Mesenchymal stem cell (in vitro differentiated cells and primary cell): ENCODE data around the gene DNASE1L1.

Experiments
- DNase-seq: peaks from one replicate; pipeline ENCODE4 v3.0.0-alpha.2; 2013
- H2AFZ ChIP-seq: one replicate; pipeline ENCODE4 v1.6.1; 2013; ENCODE audit warnings: low read depth, mild to moderate bottlenecking, control low read depth, inconsistent platforms, low read length, moderate library complexity
- H2AK5ac ChIP-seq: 2 replicates; pipeline ENCODE4 v1.6.1; 2013; ENCODE audit warnings: low read length, moderate library complexity, mild to moderate bottlenecking, inconsistent platforms; ENCODE audit not compliant: severe bottlenecking
- H2BK120ac ChIP-seq: one replicate; pipeline ENCODE4 v1.6.1; 2013; ENCODE audit warnings: low read depth, mild to moderate bottlenecking, inconsistent platforms, low read length, moderate library complexity
- H2BK12ac ChIP-seq, 2 experiments: one replicate each; pipeline ENCODE4 v1.6.1; 2013; ENCODE audit warnings: inconsistent platforms in 2 of 2, low read length in 2 of 2, mild to moderate bottlenecking in 2 of 2, moderate library complexity in 2 of 2, control low read depth in 1 of 2
- H2BK15ac ChIP-seq: one replicate; pipeline ENCODE4 v1.6.1; 2013; ENCODE audit warnings: mild to moderate bottlenecking, low read depth, inconsistent platforms; ENCODE audit not compliant: poor library complexity, severe bottlenecking
- H2BK5ac ChIP-seq: 2 replicates; pipeline ENCODE4 v1.6.1; 2013; ENCODE audit warnings: low read depth, mild to moderate bottlenecking, low read length, control low read depth, inconsistent platforms; ENCODE audit not compliant: poor library complexity, severe bottlenecking
- H3K14ac ChIP-seq, 2 experiments: one replicate each; pipeline ENCODE4 v1.6.1; 2013; ENCODE audit warnings: inconsistent platforms in 2 of 2, low read length in 2 of 2, control low read depth in 1 of 2, mild to moderate bottlenecking in 1 of 2, moderate library complexity in 1 of 2
- H3K18ac ChIP-seq, 2 experiments: one replicate each; pipeline ENCODE4 v1.6.1; 2013; ENCODE audit warnings: inconsistent platforms in 2 of 2, low read length in 2 of 2, control low read depth in 1 of 2, low read depth in 1 of 2, mild to moderate bottlenecking in 1 of 2
- H3K23ac ChIP-seq, 2 experiments: one replicate each; pipeline ENCODE4 v1.6.1; 2013; ENCODE audit warnings: inconsistent platforms in 2 of 2, low read length in 2 of 2, mild to moderate bottlenecking in 2 of 2, moderate library complexity in 2 of 2, control low read depth in 1 of 2
- H3K27ac ChIP-seq: 2 replicates; pipeline ENCODE4 v1.5.1; 2013; ENCODE audit warnings: mild to moderate bottlenecking, moderate library complexity, low read length, control low read depth, inconsistent platforms; ENCODE audit not compliant: poor library complexity, severe bottlenecking
- H3K27me3 ChIP-seq, 2 experiments: 2 replicates each; pipeline versions ENCODE4 v1.6.1 to v1.7.0; 2013; ENCODE audit warnings: low read length in 2 of 2, mild to moderate bottlenecking in 2 of 2, moderate library complexity in 2 of 2, control low read depth in 1 of 2, inconsistent platforms in 1 of 2; ENCODE audit not compliant: control insufficient read depth in 1 of 2, insufficient read depth in 1 of 2
- H3K36me3 ChIP-seq, 2 experiments: 2 replicates each; pipeline versions ENCODE4 v1.6.1 to v1.7.0; 2013; ENCODE audit warnings: low read length in 2 of 2, control low read depth in 1 of 2, inconsistent platforms in 1 of 2, low read depth in 1 of 2, mild to moderate bottlenecking in 1 of 2; ENCODE audit not compliant: insufficient read depth in 2 of 2, control insufficient read depth in 1 of 2
- H3K4ac ChIP-seq, 2 experiments: one replicate each; pipeline ENCODE4 v1.6.1; 2013; ENCODE audit warnings: inconsistent platforms in 2 of 2, low read length in 2 of 2, mild to moderate bottlenecking in 2 of 2, moderate library complexity in 2 of 2, control low read depth in 1 of 2, low read depth in 1 of 2
- H3K4me1 ChIP-seq: 2 replicates; pipeline ENCODE4 v1.6.1; 2013; ENCODE audit warnings: low read depth, low read length, control low read depth; ENCODE audit not compliant: control insufficient read depth, insufficient read depth
- H3K4me2 ChIP-seq: 2 replicates; pipeline ENCODE4 v1.6.1; 2013; ENCODE audit warnings: low read length, mild to moderate bottlenecking, inconsistent platforms; ENCODE audit not compliant: poor library complexity, severe bottlenecking
- H3K4me3 ChIP-seq, 2 experiments: 2 replicates each; pipeline versions ENCODE4 v1.5.1 to v1.7.0; 2013; ENCODE audit warnings: low read length in 2 of 2, mild to moderate bottlenecking in 2 of 2, control low read depth in 1 of 2, low read depth in 1 of 2; ENCODE audit not compliant: insufficient read depth in 1 of 2
- H3K79me1 ChIP-seq: replicated peaks from 2 replicates; pipeline ENCODE4 v1.6.1; 2013; ENCODE audit warnings: mild to moderate bottlenecking, control low read depth, low read length, inconsistent platforms; ENCODE audit not compliant: poor library complexity, severe bottlenecking
- H3K9ac ChIP-seq: 2 replicates; pipeline ENCODE4 v1.7.0; 2013; ENCODE audit warnings: mild to moderate bottlenecking, low read length, moderate library complexity
- H3K9me3 ChIP-seq: 2 replicates; pipeline ENCODE4 v1.7.0; 2013; ENCODE audit warnings: mild to moderate bottlenecking, low read length; ENCODE audit not compliant: control insufficient read depth
- H4K8ac ChIP-seq: one replicate; pipeline ENCODE4 v1.6.1; 2013; ENCODE audit warnings: inconsistent platforms, mild to moderate bottlenecking, low read length, moderate library complexity
- H4K91ac ChIP-seq: one replicate; pipeline ENCODE4 v1.6.1; 2013; ENCODE audit warnings: mild to moderate bottlenecking, low read length, inconsistent platforms
- WGBS: methylation state at CpG from one replicate; pipeline ENCODE4 v1.1.7; 2013; ENCODE audit warnings: mixed read lengths; 5-methylcytosine and 5-hydroxymethylcytosine counted together

DNASE1L1 gene

GRCh38 chrX:154378799-154379568, 30.1 kb downstream of the DNASE1L1 start, which contains the start of gene EMD:
Gene EMD, plus strand, starts transcription at chrX:154379295. Its CDS starts 190 bp downstream, at chrX:154379485.
- under 1% methylated on average over 54 of the region's 103 CpGs for WGBS
- Histone ChIP-seq H2AFZ (peak within 1 kb of the TSS; percentile 10), H3K79me1 (peaks cover 5% of the 10 kb centered on the region), H3K14ac (peak within 1 kb of the TSS; percentile 36 to 91), H3K27ac (peak within 1 kb of the TSS; percentile 70), H3K36me3 (peaks cover 8 to 16% of the 10 kb centered on the region in 2 experiments), H3K23ac (no peak within 1 kb of the TSS), H2BK5ac (peak within 1 kb of the TSS; percentile 81), H3K4me3 (peak within 1 kb of the TSS; percentile 78 to 83), H3K4me2 (peak within 1 kb of the TSS; percentile 82), H4K91ac (peak within 1 kb of the TSS; percentile 68), H2BK120ac (peak within 1 kb of the TSS; percentile 49), H3K27me3 (no peaks in the 10 kb centered on the region), H4K8ac (peak within 1 kb of the TSS; percentile 69), H3K9ac (peak within 1 kb of the TSS; percentile 97), H3K4me1 (peaks cover 13% of the 10 kb centered on the region), H2AK5ac (no peak within 1 kb of the TSS), H3K9me3 (no peaks in the 10 kb centered on the region), H3K4ac (peak within 1 kb of the TSS; percentile 81 to 84), H2BK12ac (peak within 1 kb of the TSS in 1 of 2 experiments; percentile 39), H3K18ac (peak within 1 kb of the TSS; percentile 80 to 86), H2BK15ac (peak within 1 kb of the TSS; percentile 28)
- peak; percentile 97 for DNase-seq

DNA sequence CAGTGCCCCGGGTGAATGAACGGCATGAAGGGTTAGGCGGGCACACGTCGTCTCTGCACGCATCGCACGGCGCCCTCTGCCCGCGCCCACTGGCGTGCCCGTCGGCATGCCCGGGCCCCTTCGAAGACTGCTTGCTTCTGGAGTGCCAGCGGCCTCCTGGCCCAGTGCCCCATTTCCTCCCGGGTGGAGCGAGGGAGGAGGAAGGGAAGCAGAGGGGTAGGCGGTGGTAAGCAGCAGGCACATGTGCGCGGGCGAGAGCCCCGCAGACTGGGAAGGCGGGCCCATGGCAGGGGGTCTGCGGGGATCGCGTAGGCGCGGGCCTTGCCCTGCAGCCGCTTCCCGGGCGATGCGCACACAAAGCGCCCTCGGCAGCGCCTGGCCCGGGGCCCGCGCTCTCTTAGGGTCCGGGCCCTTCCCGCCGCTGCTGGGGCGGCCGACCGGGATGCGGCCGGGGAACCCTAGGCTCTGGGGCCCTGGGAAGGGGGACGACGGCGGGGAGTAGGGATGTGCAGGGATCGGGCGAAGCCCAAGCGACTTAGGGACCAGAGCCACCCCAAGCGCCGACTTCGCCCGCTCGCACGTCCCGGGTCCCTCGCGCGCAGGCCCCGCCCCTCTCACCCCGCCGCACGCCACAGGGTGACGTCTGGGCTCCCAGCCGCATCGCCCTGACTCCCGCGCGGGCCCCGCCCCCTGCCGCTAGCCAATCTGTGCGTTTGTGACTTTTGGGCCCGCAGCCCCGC, 30.8 kb downstream of the DNASE1L1 start:
- peaks cover 17% of the 10 kb centered on the region for H3K4me1 ChIP-seq
- no peak overlapping the region for H2AK5ac ChIP-seq
- H3K36me3 ChIP-seq: peaks cover 8 to 16% of the 10 kb centered on the region in 2 experiments
- H3K4ac ChIP-seq: peak overlapping the region in 1 of 2 experiments; percentile 51
- H2AFZ ChIP-seq: no peak overlapping the region
- H3K4me2 ChIP-seq: peak overlapping the region; percentile 82
- 8% methylated on average over 25 of the region's 79 CpGs for WGBS
- H2BK12ac ChIP-seq: peak overlapping the region in 1 of 2 experiments; percentile 54
- peak overlapping the region; percentile 69 for H4K8ac ChIP-seq
- no peaks in the 10 kb centered on the region for H3K27me3 ChIP-seq
- peak overlapping the region; percentile 86 for H3K9ac ChIP-seq
- H3K18ac ChIP-seq: peak overlapping the region; percentile 70 to 73
- H2BK15ac ChIP-seq: peak overlapping the region; percentile 28
- H2BK5ac ChIP-seq: peak overlapping the region; percentile 25
- H2BK120ac ChIP-seq: peak overlapping the region; percentile 49
- peak overlapping the region; percentile 68 for H4K91ac ChIP-seq
- peak overlapping the region; percentile 70 for H3K27ac ChIP-seq
- H3K9me3 ChIP-seq: no peaks in the 10 kb centered on the region
- peaks cover 5% of the 10 kb centered on the region for H3K79me1 ChIP-seq
- no peak overlapping the region for H3K23ac ChIP-seq
- peak overlapping the region; percentile 52 to 69 for H3K4me3 ChIP-seq
- no peak for DNase-seq
- H3K14ac ChIP-seq: peak overlapping the region; percentile 36 to 60

DNA sequence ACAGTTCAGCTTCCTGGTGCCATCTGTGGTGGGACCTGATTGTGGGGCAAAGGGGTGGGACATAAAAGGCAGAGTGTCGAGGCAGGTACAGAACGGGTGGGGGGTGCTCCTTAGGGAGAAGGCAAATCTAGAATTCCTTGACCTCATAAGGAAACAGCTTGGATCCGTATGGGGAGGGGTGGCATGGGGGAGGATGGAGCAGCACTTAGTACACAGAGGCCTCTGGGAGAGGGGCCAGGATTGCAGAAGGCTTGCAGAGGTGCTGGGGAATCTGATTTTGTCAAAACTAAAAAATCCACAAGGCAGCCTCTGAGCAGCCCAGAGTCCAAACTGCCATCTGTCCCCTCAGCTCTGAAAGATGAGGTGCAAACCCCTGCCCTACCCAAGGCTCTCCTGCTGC, 32.3 kb downstream of the DNASE1L1 start:
- no peak overlapping the region for H3K14ac ChIP-seq
- H2BK120ac ChIP-seq: no peak overlapping the region
- no peak for DNase-seq
- H3K4me1 ChIP-seq: peaks cover 25% of the 10 kb centered on the region
- H3K4ac ChIP-seq: no peak overlapping the region
- peak overlapping the region in 1 of 2 experiments; percentile 54 for H2BK12ac ChIP-seq
- no peaks in the 10 kb centered on the region for H3K9me3 ChIP-seq
- H4K91ac ChIP-seq: no peak overlapping the region
- no peak overlapping the region for H3K9ac ChIP-seq
- H3K79me1 ChIP-seq: peaks cover 5% of the 10 kb centered on the region
- peak overlapping the region; percentile 38 for H2AK5ac ChIP-seq
- H3K27ac ChIP-seq: no peak overlapping the region
- 83% methylated on average over 2 of the region's 3 CpGs for WGBS
- H3K23ac ChIP-seq: no peak overlapping the region
- H3K4me2 ChIP-seq: no peak overlapping the region
- H2BK15ac ChIP-seq: no peak overlapping the region
- H2BK5ac ChIP-seq: no peak overlapping the region
- no peak overlapping the region for H3K18ac ChIP-seq
- no peak overlapping the region for H2AFZ ChIP-seq
- H3K36me3 ChIP-seq: peaks cover 7 to 8% of the 10 kb centered on the region in 2 experiments
- no peak overlapping the region for H3K4me3 ChIP-seq
- H4K8ac ChIP-seq: no peak overlapping the region
- no peaks in the 10 kb centered on the region for H3K27me3 ChIP-seq

DNA sequence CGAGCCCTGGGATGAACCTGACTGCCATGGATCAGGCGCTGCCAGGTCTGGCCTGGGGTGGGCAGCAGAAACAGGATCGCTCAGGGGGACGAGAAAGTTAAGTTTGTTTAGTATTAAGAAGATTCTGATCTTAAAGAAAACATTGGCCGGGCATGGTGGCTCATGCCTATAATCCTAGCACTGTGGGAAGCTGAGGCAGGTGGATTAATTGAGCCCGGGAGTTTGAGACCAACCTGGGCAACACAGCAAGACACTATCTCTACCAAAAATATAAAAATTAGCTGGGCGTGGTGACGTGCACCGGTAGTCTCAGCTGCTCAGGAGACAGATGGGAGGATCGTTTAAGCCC, 33.9 kb downstream of the DNASE1L1 start:
- peaks cover 19% of the 10 kb centered on the region for H3K4me1 ChIP-seq
- peaks cover 5% of the 10 kb centered on the region for H3K79me1 ChIP-seq
- H3K9ac ChIP-seq: peak overlapping the region; percentile 43
- no peak overlapping the region for H2AK5ac ChIP-seq
- peak overlapping the region; percentile 70 for H3K27ac ChIP-seq
- H3K23ac ChIP-seq: no peak overlapping the region
- H2AFZ ChIP-seq: no peak overlapping the region
- H3K4ac ChIP-seq: no peak overlapping the region
- no peak overlapping the region for H4K91ac ChIP-seq
- no peak overlapping the region for H4K8ac ChIP-seq
- peak overlapping the region in 1 of 2 experiments; percentile 1 for H2BK12ac ChIP-seq
- H2BK5ac ChIP-seq: peak overlapping the region; percentile 5
- 74% methylated on average over 9 of the region's 10 CpGs for WGBS
- H3K4me3 ChIP-seq: peak overlapping the region; percentile 44 to 55
- peak overlapping the region; percentile 58 for H3K4me2 ChIP-seq
- no peaks in the 10 kb centered on the region for H3K27me3 ChIP-seq
- no peaks in the 10 kb centered on the region for H3K9me3 ChIP-seq
- DNase-seq: no peak
- H2BK120ac ChIP-seq: no peak overlapping the region
- peak overlapping the region in 1 of 2 experiments; percentile 48 for H3K18ac ChIP-seq
- peaks cover 0 to 7% of the 10 kb centered on the region in 2 experiments for H3K36me3 ChIP-seq
- H3K14ac ChIP-seq: peak overlapping the region in 1 of 2 experiments; percentile 41
- H2BK15ac ChIP-seq: no peak overlapping the region
